Endothelial cell of hepatic sinusoid (primary cell): ENCODE measurements around the gene CLASP2.

Experiments used
- in situ Hi-C: cut with HindIII; loops from 2 replicates; pipeline ENCODE4 v1.10.0; 2017; ENCODE audit warnings: low sequenced_read_pairs

CLASP2 gene

DNA sequence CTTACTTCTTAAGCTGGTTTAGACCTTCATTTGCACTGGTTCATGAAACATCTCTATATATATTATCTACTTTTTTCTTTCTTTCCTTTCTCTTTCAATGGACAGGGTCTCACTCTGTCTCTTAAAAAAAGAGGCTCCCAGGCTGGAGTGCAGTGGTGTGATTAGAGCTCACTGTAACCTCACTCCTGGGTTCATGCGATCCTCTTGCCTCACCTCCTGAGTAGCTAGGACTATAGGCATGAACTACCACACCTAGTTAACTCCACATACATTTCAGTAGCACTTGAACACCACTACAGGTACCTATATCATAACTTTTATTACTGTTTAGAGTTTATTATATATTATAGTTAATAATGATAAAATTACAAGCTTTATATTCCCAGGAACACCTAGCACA lies 160.8 kb downstream of the CLASP2 start:
- in situ Hi-C loops = no loop called here

- in situ Hi-C loops = no loop called here
Observed at GRCh38 chr3:33547101-33547500, 171.0 kb downstream of the CLASP2 start.

DNA sequence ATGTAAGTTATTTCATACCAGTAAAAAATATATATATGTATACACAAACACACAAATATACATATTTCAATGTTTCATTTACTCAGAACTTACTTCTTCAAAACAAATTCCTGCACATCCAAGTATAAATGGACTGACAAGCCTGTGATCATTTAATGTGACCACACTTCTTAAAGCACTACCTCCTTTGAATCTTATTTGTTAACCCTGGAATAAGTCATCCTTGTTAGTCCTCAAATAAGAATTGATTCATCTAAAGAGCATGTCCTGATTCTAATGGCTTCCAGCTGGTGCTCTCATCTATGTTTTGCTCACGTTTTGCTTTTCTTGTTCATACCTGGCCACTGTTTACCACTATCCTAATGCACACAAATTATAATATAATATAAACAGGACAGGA lies 173.9 kb downstream of the CLASP2 start:
- in situ Hi-C loops = no loop called here

GRCh38 chr3:33543601-33544000 lies 174.5 kb downstream of the CLASP2 start:
- in situ Hi-C loops = no loop called here

GRCh38 chr3:33541918-33542317 lies 176.1 kb downstream of the CLASP2 start:
- in situ Hi-C loops = no loop called here

GRCh38 chr3:33538678-33539339 lies 179.2 kb downstream of the CLASP2 start:
- in situ Hi-C loops = no loop called here

DNA sequence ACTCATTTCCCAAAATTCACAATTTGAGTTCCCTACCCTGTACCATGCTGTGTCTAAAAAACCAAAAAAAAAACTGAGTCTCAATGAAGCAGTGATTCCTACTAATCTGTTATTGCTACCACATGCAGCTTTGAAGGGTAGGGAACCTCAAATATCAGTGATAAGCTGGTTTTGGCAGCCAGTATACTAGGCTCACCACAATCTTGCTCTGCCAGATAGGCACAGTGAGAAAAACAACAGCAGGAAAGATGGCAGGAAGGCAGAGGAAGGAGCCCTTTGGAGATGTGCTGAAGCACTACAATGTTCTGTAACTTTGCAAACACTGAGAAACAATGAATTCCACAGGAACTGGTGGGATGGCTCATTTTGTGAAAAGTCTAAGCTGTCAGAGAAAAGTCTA lies 180.9 kb downstream of the CLASP2 start:
- in situ Hi-C loops = no loop called here

GRCh38 chr3:33526787-33527186 lies 191.3 kb downstream of the CLASP2 start:
- in situ Hi-C loops = no loop called here

DNA sequence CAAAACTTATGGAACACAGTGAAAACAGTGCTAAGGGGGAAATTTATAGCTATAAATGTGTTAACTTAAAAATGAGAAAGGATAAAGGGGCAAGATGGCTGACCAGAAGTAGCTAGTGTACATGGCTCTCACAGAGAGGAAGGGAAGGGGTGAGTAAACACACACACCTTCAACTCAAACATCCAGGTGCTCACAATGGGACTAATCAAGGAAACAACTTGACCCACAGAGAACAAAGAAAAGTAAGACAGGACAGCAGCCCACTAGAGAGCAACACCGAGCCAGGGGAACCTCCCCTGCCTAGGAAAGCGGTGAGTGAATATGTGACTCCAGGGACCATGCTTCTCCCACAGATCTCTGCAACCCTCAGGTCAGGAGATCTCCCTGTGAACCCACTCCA lies 192.8 kb downstream of the CLASP2 start:
- in situ Hi-C loops = no loop called here

DNA sequence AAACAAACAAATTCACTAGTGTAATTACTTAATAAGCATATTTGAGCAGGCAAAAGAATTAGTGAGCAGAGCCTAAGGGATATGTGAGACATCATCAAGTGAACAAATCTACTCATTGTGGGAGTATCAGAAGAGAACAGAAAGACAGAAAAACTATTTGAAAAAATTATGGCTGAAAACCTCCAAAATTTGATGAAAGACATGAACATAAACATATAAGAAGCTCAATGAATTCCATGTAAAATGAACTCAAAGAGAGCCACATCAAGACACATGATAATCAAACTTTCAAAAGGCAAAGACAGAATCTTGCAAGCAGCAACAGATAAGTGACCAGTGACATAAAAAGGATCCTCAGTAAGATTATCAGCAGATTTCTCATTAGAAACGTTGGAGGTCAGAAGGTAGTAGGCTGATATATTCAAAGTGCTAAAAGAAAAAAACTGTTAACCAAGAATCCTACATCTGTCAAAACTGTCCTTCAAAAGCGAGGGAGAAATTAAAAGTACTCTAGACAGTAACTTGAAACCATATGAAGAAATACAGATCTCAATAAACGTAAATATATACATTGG lies 194.9 kb downstream of the CLASP2 start:
- in situ Hi-C loops = no loop called here

DNA sequence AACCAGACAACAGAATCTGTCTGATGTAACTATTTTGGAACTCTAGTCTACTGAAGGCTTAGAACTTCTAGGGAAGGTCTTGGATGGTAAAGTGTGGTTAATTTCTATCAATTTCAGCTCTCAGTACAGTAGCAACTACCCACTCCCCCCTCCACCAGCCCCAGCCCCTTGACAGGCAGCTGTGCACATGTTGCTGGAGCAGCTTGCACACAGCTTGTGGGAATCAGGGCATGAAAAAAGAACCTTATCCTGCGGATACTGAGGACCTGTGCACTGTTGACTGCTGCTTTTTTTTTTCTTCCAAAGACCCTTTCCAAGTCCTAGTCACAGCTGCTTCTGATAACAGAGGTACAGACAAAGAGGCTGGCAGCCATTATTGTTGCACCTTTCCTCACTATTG lies 196.3 kb downstream of the CLASP2 start:
- in situ Hi-C loops = no loop called here

- in situ Hi-C loops = no loop called here
Observed at GRCh38 chr3:33513262-33513863, 204.7 kb downstream of the CLASP2 start.

DNA sequence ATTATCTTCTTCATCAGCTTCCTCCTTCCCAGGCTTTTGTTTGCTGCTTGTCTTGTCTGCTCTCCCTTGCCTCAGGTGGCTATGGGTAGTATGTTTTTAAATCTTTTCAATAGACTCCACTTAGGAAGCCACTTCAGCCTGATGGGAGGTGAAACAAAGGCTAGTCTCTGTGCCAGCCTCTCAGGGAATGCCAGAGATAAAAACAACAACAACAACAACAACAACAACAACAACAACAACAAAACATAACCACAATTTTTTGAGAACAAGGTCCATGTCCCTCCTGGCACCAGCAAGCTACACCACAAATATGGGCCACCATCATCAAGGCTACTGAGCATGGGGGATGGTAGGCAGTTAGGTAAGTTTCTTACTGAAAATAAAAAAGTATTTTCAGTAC lies 213.0 kb downstream of the CLASP2 start:
- in situ Hi-C loops = no loop called here

DNA sequence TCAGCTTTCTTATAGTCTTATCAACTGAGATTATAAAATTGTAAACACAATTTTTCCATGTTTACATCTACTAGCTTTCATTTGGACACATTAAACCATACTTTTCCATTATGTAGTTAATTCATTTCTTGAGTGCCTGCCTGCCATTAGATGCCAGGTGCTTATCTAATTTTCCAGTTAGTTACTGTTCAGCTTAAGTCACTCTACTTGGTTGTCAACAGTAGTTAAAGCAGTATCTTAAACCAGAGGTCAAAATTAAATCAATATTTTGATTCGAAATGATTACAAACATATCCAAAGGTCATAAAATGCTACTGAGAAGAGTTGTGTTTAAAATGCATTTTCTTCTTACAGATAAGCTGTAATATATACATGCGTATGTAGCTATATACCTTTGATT lies 221.6 kb downstream of the CLASP2 start:
- in situ Hi-C loops = no loop called here

- in situ Hi-C loops = no loop called here
Observed at GRCh38 chr3:33491721-33492120, 226.3 kb downstream of the CLASP2 start.

- in situ Hi-C loops = no loop called here
Observed at GRCh38 chr3:33490641-33491241, 227.3 kb downstream of the CLASP2 start.

- in situ Hi-C loops = no loop called here
Observed at GRCh38 chr3:33488683-33489082, 229.4 kb downstream of the CLASP2 start.

- in situ Hi-C loops = no loop called here
Observed at GRCh38 chr3:33488246-33488645, 229.8 kb downstream of the CLASP2 start.

- in situ Hi-C loops = no loop called here
Observed at GRCh38 chr3:33482111-33482521, 235.9 kb downstream of the CLASP2 start.

- in situ Hi-C loops = no loop called here
Observed at GRCh38 chr3:33474896-33475295, 243.2 kb downstream of the CLASP2 start.

DNA sequence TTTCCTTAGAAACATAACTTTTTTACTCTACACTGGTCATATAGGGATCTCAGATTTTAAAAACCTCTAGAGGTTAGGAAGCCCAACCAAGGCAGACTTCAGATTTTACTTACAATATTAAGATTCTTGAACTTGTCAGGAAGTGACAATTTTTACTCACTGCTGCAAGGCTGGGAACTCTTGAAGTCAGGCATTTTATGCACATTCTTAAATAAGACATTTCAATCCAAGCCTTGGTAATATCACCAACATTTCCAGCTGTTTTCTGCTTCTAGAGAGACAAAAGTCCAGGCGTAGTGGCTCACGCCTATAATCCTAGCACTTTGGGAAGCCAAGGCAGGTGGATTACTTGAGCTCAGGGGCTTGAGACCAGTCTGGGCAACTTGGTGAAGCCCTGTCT lies 244.2 kb downstream of the CLASP2 start:
- in situ Hi-C loops = no loop called here

GRCh38 chr3:33467786-33468185 lies 250.3 kb downstream of the CLASP2 start:
- in situ Hi-C loops = no loop called here
